Hippocampal formation (tissue), 2 donors: ENCODE results near the gene TTC16.

Source experiments
- DNase-seq, 2 donors: peaks; one replicate each; lab custom pipeline; 2025; lab: John Stamatoyannopoulos, UW

The TTC16 gene

GRCh38 chr9:127715470-127716337, at the start of gene TTC16, which contains the start of gene PTRH1:
TTC16 (plus strand) TSS chr9:127716079; CDS start chr9:127716146, 67 bp downstream.
PTRH1 (minus strand) TSS chr9:127715663; CDS start chr9:127715639, 24 bp downstream.
- DNase-seq = peak; percentile 94 to 97

GRCh38 chr9:127667127-127667844, 48.6 kb upstream of the TTC16 start:
- DNase-seq = no peak

- DNase-seq = no peak
These were observed 48.0 kb upstream of the TTC16 start for GRCh38 chr9:127667906-127668305.

- no peak for DNase-seq
These were observed 42.6 kb upstream of the TTC16 start for GRCh38 chr9:127673234-127673633.

- no peak for DNase-seq
These were observed 39.2 kb upstream of the TTC16 start for GRCh38 chr9:127676638-127677037.

GRCh38 chr9:127679506-127679905, 36.4 kb upstream of the TTC16 start:
- DNase-seq = peak in 1 of 2 donors; percentile 32

- no peak for DNase-seq
These were observed 35.7 kb upstream of the TTC16 start for GRCh38 chr9:127680226-127680625.

GRCh38 chr9:127680846-127681245, 35.0 kb upstream of the TTC16 start:
- DNase-seq = no peak

- DNase-seq = no peak
These were observed 33.3 kb upstream of the TTC16 start for GRCh38 chr9:127682351-127683136.

GRCh38 chr9:127683723-127684122, 32.2 kb upstream of the TTC16 start:
- no peak for DNase-seq

- DNase-seq = no peak
These were observed 31.3 kb upstream of the TTC16 start for GRCh38 chr9:127684576-127684975.

GRCh38 chr9:127686461-127687393, 29.2 kb upstream of the TTC16 start:
- DNase-seq = no peak

GRCh38 chr9:127689329-127690000, 26.4 kb upstream of the TTC16 start:
- DNase-seq = no peak

- no peak for DNase-seq
These were observed 25.1 kb upstream of the TTC16 start for GRCh38 chr9:127690735-127691134.

- no peak for DNase-seq
These were observed 23.8 kb upstream of the TTC16 start for GRCh38 chr9:127692071-127692470.

GRCh38 chr9:127693143-127693542, 22.7 kb upstream of the TTC16 start:
- peak in 1 of 2 donors; percentile 45 for DNase-seq

GRCh38 chr9:127693697-127694096, 22.2 kb upstream of the TTC16 start:
- DNase-seq = no peak

- no peak for DNase-seq
These were observed 20.8 kb upstream of the TTC16 start for GRCh38 chr9:127694890-127695720.

GRCh38 chr9:127697575-127697974, 18.3 kb upstream of the TTC16 start:
- no peak for DNase-seq

GRCh38 chr9:127698386-127698785, 17.5 kb upstream of the TTC16 start:
- no peak for DNase-seq
